ENCODE measurements around the gene SCGB3A1. TPM values are rescaled to one million over a fixed set of nuclear protein-coding genes. Genes with fewer than 3 reads are reported as not detected.

SCGB3A1 gene
- total and polyA plus RNA-seq, 8 donors: 1.1 to 104 (median 2.9) TPM

GRCh38 chr5:180598797-180599589, 7.7 kb upstream of the SCGB3A1 start:
- ATAC-seq: no peak
- intact Hi-C loops (cut with DNase I): no loop called here
- no peak overlapping the region for H3K4me3 ChIP-seq
- no peak overlapping the region for H3K27ac ChIP-seq
- H3K27me3 ChIP-seq: no peaks in the 10 kb centered on the region
- peak in 1 of 4 donors; percentile 41 for DNase-seq
- peaks cover 0 to 3% of the 10 kb centered on the region in 2 donors for H3K4me1 ChIP-seq
- no peaks in the 10 kb centered on the region for H3K36me3 ChIP-seq
- no peaks in the 10 kb centered on the region for H3K9me3 ChIP-seq
- TF ChIP-seq CTCF (IDR thresholded peaks at IDR 0.05): no peak

- DNase-seq (peak in 1 of 4 donors; percentile 49), ATAC-seq (no peak)
- TF ChIP-seq CTCF (IDR thresholded peaks at IDR 0.05): no peak
Measured at GRCh38 chr5:180598316-180598701, 7.0 kb upstream of the SCGB3A1 start.

GRCh38 chr5:180596668-180597231, 5.5 kb upstream of the SCGB3A1 start:
- TF ChIP-seq CTCF (IDR thresholded peaks at IDR 0.05): no peak
- Histone ChIP-seq H3K36me3 (no peaks in the 10 kb centered on the region), H3K9me3 (no peaks in the 10 kb centered on the region), H3K27me3 (peaks cover under 1 to 12% of the 10 kb centered on the region in 2 donors), H3K4me1 (peaks cover 3 to 4% of the 10 kb centered on the region in 2 donors), H3K4me3 (no peak overlapping the region), H3K27ac (no peak overlapping the region)
- intact Hi-C loops (cut with DNase I): no loop called here
- ATAC-seq (peak; percentile 2), DNase-seq (peak in 1 of 4 donors; percentile 60)

More at GRCh38 chr5:180598316-180598701, 7.0 kb upstream of the SCGB3A1 start:
- Histone ChIP-seq H3K27me3 (no peaks in the 10 kb centered on the region), H3K27ac (no peak overlapping the region), H3K36me3 (no peaks in the 10 kb centered on the region), H3K4me3 (no peak overlapping the region), H3K9me3 (no peaks in the 10 kb centered on the region), H3K4me1 (peaks cover 0 to 3% of the 10 kb centered on the region in 2 donors)
- intact Hi-C loops (cut with DNase I): no loop called here

GRCh38 chr5:180596115-180596667, 4.9 kb upstream of the SCGB3A1 start:
- no peak overlapping the region for H3K4me3 ChIP-seq
- peaks cover 5 to 17% of the 10 kb centered on the region in 2 donors for H3K27me3 ChIP-seq
- H3K27ac ChIP-seq: no peak overlapping the region
- H3K4me1 ChIP-seq: peaks cover 3 to 10% of the 10 kb centered on the region in 2 donors
- no peak for TF ChIP-seq CTCF (IDR thresholded peaks at IDR 0.05)
- no peaks in the 10 kb centered on the region for H3K36me3 ChIP-seq
- intact Hi-C loops (cut with DNase I): no loop called here
- no peaks in the 10 kb centered on the region for H3K9me3 ChIP-seq
- ATAC-seq: no peak
- peak in 1 of 4 donors; percentile 70 for DNase-seq
